Transverse colon (tissue), 4 donors: ENCODE data around the gene MTERF4.

Source experiments
- CTCF ChIP-seq, 5 experiments: fragments of 200-600 bp in 3 of 5; fragments of 450-650 bp in 2 of 5; sonication (generic) in 3 of 5; IDR thresholded peaks; 1 replicate in 2 of 5; 2 replicates in 3 of 5; pipeline ENCODE4 v1.5.1; 2016 to 2017; ENCODE audit warnings: antibody characterized with exemption in 5 of 5, inconsistent platforms in 3 of 5, mild to moderate bottlenecking in 2 of 5, moderate library complexity in 1 of 5
- POLR2AphosphoS5 ChIP-seq, 3 donors: sonication (generic); formaldehyde crosslinking; IDR thresholded peaks; one replicate each; pipeline ENCODE4 v1.6.1; 2016; ENCODE audit warnings: antibody characterized with exemption in 3 of 3

GRCh38 chr2:241134711-241135110, 32.6 kb upstream of the MTERF4 start:
- no peak for TF ChIP-seq CTCF (IDR thresholded peaks at IDR 0.05)
- TF ChIP-seq POLR2AphosphoS5 (IDR thresholded peaks at IDR 0.05), result no peak
